ENCODE results near the gene C1orf226. TPM values are rescaled to one million over a fixed set of nuclear protein-coding genes. Genes with fewer than 3 reads are reported as not detected.

The C1orf226 gene
- total and polyA plus RNA-seq, 9 of the 15 experiments (the other 6 are each of a cell fraction or from before 2014, with no cell fraction given) = 0.10 to 1.4 (median 0.47) TPM

DNA sequence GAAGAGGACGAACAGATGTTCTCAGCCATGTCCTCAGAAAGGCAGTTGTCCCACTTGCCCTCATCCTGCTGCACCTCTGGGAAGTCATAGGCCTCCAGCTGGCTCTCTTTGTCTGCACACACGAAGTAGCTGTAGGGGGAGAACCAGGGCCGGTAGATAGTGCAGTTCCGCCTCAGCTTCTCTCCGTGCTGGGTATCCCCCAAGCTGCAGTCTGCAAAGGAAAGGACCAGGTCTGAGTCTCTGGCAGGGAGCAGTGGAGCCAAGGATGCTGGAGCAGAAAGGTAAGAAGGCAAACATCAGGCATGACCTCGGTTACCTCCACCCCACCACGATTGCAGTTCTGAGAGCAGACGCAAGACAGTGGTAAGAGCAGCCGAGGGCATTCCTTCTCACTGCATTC is 7.1 kb upstream of the C1orf226 start:
- intact Hi-C loops (cut with micrococcal nuclease) = loop anchor here (5.0 kb wide), 1 partner anchor 317 kb away; no protein-coding TSS in a partner anchor

DNA sequence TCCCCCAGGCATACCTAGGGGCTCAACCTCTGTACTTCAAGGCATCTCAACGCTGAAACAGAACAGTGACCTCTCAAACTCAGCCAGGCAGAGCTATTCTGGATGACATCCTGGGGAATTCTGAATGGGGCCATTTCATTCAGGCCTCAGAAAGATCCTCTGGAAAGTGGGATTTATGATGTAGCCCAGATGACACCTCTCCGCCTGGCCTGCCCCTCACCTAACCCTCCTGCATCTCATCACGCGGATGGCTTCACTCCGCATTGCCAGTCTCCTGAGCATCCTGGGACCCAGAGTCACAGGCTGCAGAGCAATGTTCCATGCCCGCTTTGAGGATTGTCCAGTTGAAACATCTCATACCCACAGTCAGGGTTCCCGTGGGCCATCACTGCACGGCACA is 6.1 kb upstream of the C1orf226 start:
- no peak for ATAC-seq

More for the DNA sequence above, 7.1 kb upstream of the C1orf226 start:
- ChIA-PET POLR2A (no interaction called here), CTCF (ENCODE audit: low intra/inter-chr PET ratio) (no interaction called here)
- no peak for DNase-seq (ENCODE audit: extremely low read depth in 1 of 4, low spot score in 3 of 4)
- Histone ChIP-seq H3K4me2 (ENCODE audit: insufficient read depth, low read length) (no peak overlapping the region), H3K9me3 (replicated peaks; ENCODE audit: control insufficient read depth, insufficient read depth, low read depth, low read length) (no peaks in the 10 kb centered on the region), H3K36me3 (ENCODE audit: control insufficient read depth, insufficient read depth, low read length) (no peaks in the 10 kb centered on the region), H3K79me2 (ENCODE audit: control insufficient read depth, insufficient read depth, low read length) (no peaks in the 10 kb centered on the region), H2AFZ (ENCODE audit: low read depth, low read length) (no peak overlapping the region), H4K20me1 (replicated peaks; ENCODE audit: control insufficient read depth, insufficient read depth, low read length) (no peaks in the 10 kb centered on the region), H3K27me3 (ENCODE audit: control insufficient read depth in 2 of 2, insufficient read depth in 2 of 2, low read length in 2 of 2) (no peaks in the 10 kb centered on the region), H3K9me1 (ENCODE audit: control insufficient read depth, insufficient read depth, low read length) (no peaks in the 10 kb centered on the region), H3K4me1 (replicated peaks in 1 of 2; ENCODE audit: control insufficient read depth in 2 of 2, insufficient read depth in 2 of 2, low read length in 2 of 2) (peaks cover 18 to 44% of the 10 kb centered on the region in 2 experiments), H3K27ac (ENCODE audit: extremely low read depth, low read depth, low read length) (no peak overlapping the region), H3K4me3 (no peak overlapping the region), H3K9ac (ENCODE audit: insufficient read depth in 1 of 2, low read depth in 2 of 2, low read length in 2 of 2) (no peak overlapping the region; a peak in 1 of 4 replicates)
- TF ChIP-seq MAFF (IDR thresholded peaks at IDR 0.05; ENCODE audit: low read length) (no peak), DNMT1 (IDR thresholded peaks at IDR 0.05) (no peak), ZFX (CRISPR knock-in tag; IDR thresholded peaks at IDR 0.05) (no peak), POLR2G (IDR thresholded peaks at IDR 0.05; ENCODE audit: low read depth, low read length) (no peak), RBFOX2 (IDR thresholded peaks at IDR 0.05; ENCODE audit: low read depth, low read length) (no peak), FOXA1 (IDR thresholded peaks at IDR 0.05; ENCODE audit: borderline replicate concordance) (no peak), NR2C2 (CRISPR knock-in tag; IDR thresholded peaks at IDR 0.05) (no peak), NR2C2 (tag; IDR thresholded peaks at IDR 0.05) (no peak)
- FAIRE-seq = no peak
- in situ Hi-C loops (cut with MboI) = no loop called here
- 55% methylated on average over 5 of the region's 9 CpGs for WGBS (ENCODE audit: insufficient coverage, low coverage, missing lambda C conversion rate)
- ATAC-seq = no peak
- BruUV-seq (replicated peaks) = no TSS peak

More for the DNA sequence above, 6.1 kb upstream of the C1orf226 start:
- H3K4me1 ChIP-seq (replicated peaks in 1 of 2; ENCODE audit: control insufficient read depth in 2 of 2, insufficient read depth in 2 of 2, low read length in 2 of 2) = peaks cover 23 to 47% of the 10 kb centered on the region in 2 experiments
- BruUV-seq (replicated peaks) = no TSS peak
- H3K27me3 ChIP-seq (ENCODE audit: control insufficient read depth in 2 of 2, insufficient read depth in 2 of 2, low read length in 2 of 2) = no peaks in the 10 kb centered on the region
- H3K27ac ChIP-seq (ENCODE audit: extremely low read depth, low read depth, low read length) = no peak overlapping the region
- H4K20me1 ChIP-seq (replicated peaks; ENCODE audit: control insufficient read depth, insufficient read depth, low read length) = no peaks in the 10 kb centered on the region
- ChIA-PET CTCF (ENCODE audit: low intra/inter-chr PET ratio) (no interaction called here), POLR2A (interaction anchor here (0.6 to 1.1 kb wide), 2 partner anchors 18 to 163 kb away, joined by 3 to 4 read pairs; no protein-coding TSS in a partner anchor)
- 80% methylated on average over 8 of the region's 8 CpGs for WGBS (ENCODE audit: insufficient coverage, low coverage, missing lambda C conversion rate)
- no peak for FAIRE-seq
- no peaks in the 10 kb centered on the region for H3K36me3 ChIP-seq (ENCODE audit: control insufficient read depth, insufficient read depth, low read length)
- no peak for TF ChIP-seq BCOR (IDR thresholded peaks at IDR 0.05)
- no peak for TF ChIP-seq ESRRA (IDR thresholded peaks at IDR 0.05; ENCODE audit: borderline replicate concordance, low read depth)
- no peak for TF ChIP-seq ZNF431 (CRISPR knock-in tag; IDR thresholded peaks at IDR 0.05)
- no peak for TF ChIP-seq PPARD (CRISPR knock-in tag; IDR thresholded peaks at IDR 0.05)
- TF ChIP-seq, protein P1, sequence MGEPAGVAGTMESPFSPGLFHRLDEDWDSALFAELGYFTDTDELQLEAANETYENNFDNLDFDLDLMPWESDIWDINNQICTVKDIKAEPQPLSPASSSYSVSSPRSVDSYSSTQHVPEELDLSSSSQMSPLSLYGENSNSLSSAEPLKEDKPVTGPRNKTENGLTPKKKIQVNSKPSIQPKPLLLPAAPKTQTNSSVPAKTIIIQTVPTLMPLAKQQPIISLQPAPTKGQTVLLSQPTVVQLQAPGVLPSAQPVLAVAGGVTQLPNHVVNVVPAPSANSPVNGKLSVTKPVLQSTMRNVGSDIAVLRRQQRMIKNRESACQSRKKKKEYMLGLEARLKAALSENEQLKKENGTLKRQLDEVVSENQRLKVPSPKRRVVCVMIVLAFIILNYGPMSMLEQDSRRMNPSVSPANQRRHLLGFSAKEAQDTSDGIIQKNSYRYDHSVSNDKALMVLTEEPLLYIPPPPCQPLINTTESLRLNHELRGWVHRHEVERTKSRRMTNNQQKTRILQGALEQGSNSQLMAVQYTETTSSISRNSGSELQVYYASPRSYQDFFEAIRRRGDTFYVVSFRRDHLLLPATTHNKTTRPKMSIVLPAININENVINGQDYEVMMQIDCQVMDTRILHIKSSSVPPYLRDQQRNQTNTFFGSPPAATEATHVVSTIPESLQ (CRISPR knock-in tag; IDR thresholded peaks at IDR 0.05) = no peak
- TF ChIP-seq DNMT1 (IDR thresholded peaks at IDR 0.05) = no peak
- TF ChIP-seq HDGF (IDR thresholded peaks at IDR 0.05) = no peak
- H3K79me2 ChIP-seq (ENCODE audit: control insufficient read depth, insufficient read depth, low read length) = no peaks in the 10 kb centered on the region
- in situ Hi-C loops (cut with MboI) = no loop called here
- intact Hi-C loops (cut with micrococcal nuclease) = no loop called here
- no peaks in the 10 kb centered on the region for H3K9me1 ChIP-seq (ENCODE audit: control insufficient read depth, insufficient read depth, low read length)
- H3K9ac ChIP-seq (ENCODE audit: insufficient read depth in 1 of 2, low read depth in 2 of 2, low read length in 2 of 2) = no peak overlapping the region
- H3K4me2 ChIP-seq (ENCODE audit: insufficient read depth, low read length) = no peak overlapping the region
- no peaks in the 10 kb centered on the region for H3K9me3 ChIP-seq (replicated peaks; ENCODE audit: control insufficient read depth, insufficient read depth, low read depth, low read length)
- H2AFZ ChIP-seq (ENCODE audit: low read depth, low read length) = no peak overlapping the region
- H3K4me3 ChIP-seq = no peak overlapping the region
- no peak for DNase-seq (ENCODE audit: extremely low read depth in 1 of 4, low spot score in 3 of 4)
